SU-DHL-6 (cell line): ENCODE results near the gene CCNDBP1.

Experiments
- EZH2phosphoT487 ChIP-seq: fragments of 200-600 bp; sonication (generic), shearing (Covaris generic); conservative IDR thresholded peaks from 2 replicates; pipeline ENCODE4 v1.6.1; 2018; ENCODE audit warnings: mild to moderate bottlenecking, antibody characterized with exemption, low read length, moderate library complexity, mixed read lengths
- TF ChIP-seq, protein P1 (sequence below): fragments of 200-600 bp; sonication (generic); IDR thresholded peaks from one replicate; pipeline ENCODE4 v1.5.1; 2017; ENCODE audit warnings: antibody characterized with exemption, mild to moderate bottlenecking, low read length, moderate library complexity; ENCODE audit not compliant: insufficient read depth, poor library complexity, severe bottlenecking

DNA sequence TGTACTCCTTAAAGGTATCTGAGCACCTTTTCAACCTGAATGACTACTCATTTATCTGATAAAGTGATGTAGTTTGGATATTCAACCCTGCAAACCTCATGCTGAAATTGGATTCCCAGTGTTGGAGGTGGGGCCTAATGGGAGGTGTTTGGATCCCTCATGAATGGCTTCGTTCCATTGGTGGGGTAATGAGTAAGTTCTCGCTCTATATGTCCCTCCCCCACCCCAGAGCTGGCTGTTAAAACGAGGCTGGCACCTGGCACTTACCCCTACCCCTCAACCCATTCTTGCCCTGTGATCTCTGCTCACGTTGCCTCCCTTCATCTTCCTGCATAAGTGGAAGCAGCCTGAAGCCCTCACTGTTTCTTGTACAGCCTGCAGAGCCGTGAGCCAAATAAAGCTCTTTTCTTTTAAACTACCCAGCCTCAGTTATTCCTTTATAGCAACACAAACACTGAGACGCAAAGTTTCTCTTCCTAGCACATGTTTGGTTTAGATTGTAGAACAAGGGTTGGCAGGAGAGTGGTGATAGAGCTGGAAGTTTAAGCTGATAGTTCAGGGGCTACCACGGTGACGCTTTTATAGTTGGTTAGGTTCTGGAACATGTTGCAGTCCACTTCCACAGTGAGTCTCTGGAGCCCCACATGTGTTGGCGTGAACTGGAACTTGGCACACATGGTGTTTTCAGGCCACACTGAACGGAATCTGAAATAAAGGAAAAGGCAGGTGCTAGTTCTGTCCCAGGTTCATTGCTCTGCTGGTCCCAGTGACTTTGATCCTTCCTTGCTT lies 11.8 kb downstream of the CCNDBP1 start:
- TF ChIP-seq, protein P1, sequence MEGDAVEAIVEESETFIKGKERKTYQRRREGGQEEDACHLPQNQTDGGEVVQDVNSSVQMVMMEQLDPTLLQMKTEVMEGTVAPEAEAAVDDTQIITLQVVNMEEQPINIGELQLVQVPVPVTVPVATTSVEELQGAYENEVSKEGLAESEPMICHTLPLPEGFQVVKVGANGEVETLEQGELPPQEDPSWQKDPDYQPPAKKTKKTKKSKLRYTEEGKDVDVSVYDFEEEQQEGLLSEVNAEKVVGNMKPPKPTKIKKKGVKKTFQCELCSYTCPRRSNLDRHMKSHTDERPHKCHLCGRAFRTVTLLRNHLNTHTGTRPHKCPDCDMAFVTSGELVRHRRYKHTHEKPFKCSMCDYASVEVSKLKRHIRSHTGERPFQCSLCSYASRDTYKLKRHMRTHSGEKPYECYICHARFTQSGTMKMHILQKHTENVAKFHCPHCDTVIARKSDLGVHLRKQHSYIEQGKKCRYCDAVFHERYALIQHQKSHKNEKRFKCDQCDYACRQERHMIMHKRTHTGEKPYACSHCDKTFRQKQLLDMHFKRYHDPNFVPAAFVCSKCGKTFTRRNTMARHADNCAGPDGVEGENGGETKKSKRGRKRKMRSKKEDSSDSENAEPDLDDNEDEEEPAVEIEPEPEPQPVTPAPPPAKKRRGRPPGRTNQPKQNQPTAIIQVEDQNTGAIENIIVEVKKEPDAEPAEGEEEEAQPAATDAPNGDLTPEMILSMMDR, result no peak
- no peak for TF ChIP-seq EZH2phosphoT487
